ENCODE measurements around the gene IL10RA.

The IL10RA gene

GRCh38 chr11:117997823-117998579, 11.8 kb downstream of the IL10RA start:
- no CpG with 5 or more reads among the region's 9 CpGs for WGBS, 2 donors (ENCODE audit: extremely low coverage in 2 of 2, insufficient read length in 2 of 2, insufficient replicate concordance in 1 of 2)
- Histone ChIP-seq H2AFZ (ENCODE audit: low read length) (no peak overlapping the region), H2BK5ac (ENCODE audit: low read length) (no peak overlapping the region), H2BK120ac (ENCODE audit: low read depth, low read length) (no peak overlapping the region), H3K4me1 (ENCODE audit: control insufficient read depth in 2 of 2, insufficient read depth in 1 of 2, low read depth in 1 of 2, low read length in 2 of 2) (peaks cover 0 to 9% of the 10 kb centered on the region in 2 donors), H3K36me3 (replicated peaks in 1 of 2; ENCODE audit: control insufficient read depth in 2 of 2, insufficient read depth in 2 of 2, low read length in 2 of 2) (no peaks in the 10 kb centered on the region), H4K8ac (ENCODE audit: low read depth, low read length) (no peak overlapping the region), H3K27me3 (ENCODE audit: control insufficient read depth in 3 of 3, insufficient read depth in 3 of 3, low read depth in 1 of 3, low read length in 3 of 3) (peaks cover 0 to 11% (median 0%) of the 10 kb centered on the region in 3 experiments), H3K4ac (ENCODE audit: low read length) (no peak overlapping the region), H4K91ac (ENCODE audit: low read depth, low read length, poor library complexity) (no peak overlapping the region), H3K27ac (replicated peaks; ENCODE audit: low read length) (no peak overlapping the region), H3K23ac (ENCODE audit: low read depth, low read length, poor library complexity) (no peak overlapping the region), H3K4me2 (ENCODE audit: insufficient read depth, low read length, poor library complexity, severe bottlenecking) (no peak overlapping the region), H3K18ac (ENCODE audit: low read length) (no peak overlapping the region), H3K14ac (ENCODE audit: low read length) (no peak overlapping the region), H2AK5ac (ENCODE audit: low read depth, low read length) (no peak overlapping the region), H2BK15ac (ENCODE audit: low read length) (no peak overlapping the region), H3K79me1 (ENCODE audit: low read depth, low read length) (no peaks in the 10 kb centered on the region), H3K9me3 (replicated peaks in 1 of 2; ENCODE audit: control insufficient read depth in 2 of 2, insufficient read depth in 1 of 2, low read depth in 1 of 2, low read length in 2 of 2) (no peaks in the 10 kb centered on the region), H3K4me3 (ENCODE audit: low read length in 2 of 2) (no peak overlapping the region), H3K9ac (ENCODE audit: low read depth, low read length, poor library complexity) (no peak overlapping the region), H2BK12ac (ENCODE audit: low read length) (no peak overlapping the region)
- DNase-seq (ENCODE audit: low spot score), result no peak

GRCh38 chr11:117998664-117999353, 12.6 kb downstream of the IL10RA start:
- H2BK12ac ChIP-seq (ENCODE audit: low read length), result no peak overlapping the region
- H3K79me1 ChIP-seq (ENCODE audit: low read depth, low read length), result no peaks in the 10 kb centered on the region
- no peak overlapping the region for H3K9ac ChIP-seq (ENCODE audit: low read depth, low read length, poor library complexity)
- H3K14ac ChIP-seq (ENCODE audit: low read length), result no peak overlapping the region
- H3K36me3 ChIP-seq (replicated peaks in 1 of 2; ENCODE audit: control insufficient read depth in 2 of 2, insufficient read depth in 2 of 2, low read length in 2 of 2), result no peaks in the 10 kb centered on the region
- no peak overlapping the region for H4K8ac ChIP-seq (ENCODE audit: low read depth, low read length)
- DNase-seq (ENCODE audit: low spot score), result no peak
- H3K27me3 ChIP-seq (ENCODE audit: control insufficient read depth in 3 of 3, insufficient read depth in 3 of 3, low read depth in 1 of 3, low read length in 3 of 3), result peaks cover 0 to 7% (median 0%) of the 10 kb centered on the region in 3 experiments
- H2BK120ac ChIP-seq (ENCODE audit: low read depth, low read length), result no peak overlapping the region
- H3K4me2 ChIP-seq (ENCODE audit: insufficient read depth, low read length, poor library complexity, severe bottlenecking), result no peak overlapping the region
- H2BK15ac ChIP-seq (ENCODE audit: low read length), result no peak overlapping the region
- H3K4me3 ChIP-seq (ENCODE audit: low read length in 2 of 2), result no peak overlapping the region
- WGBS, 2 donors (ENCODE audit: extremely low coverage in 2 of 2, insufficient read length in 2 of 2, insufficient replicate concordance in 1 of 2), result no CpG with 5 or more reads among the region's 10 CpGs
- no peaks in the 10 kb centered on the region for H3K9me3 ChIP-seq (replicated peaks in 1 of 2; ENCODE audit: control insufficient read depth in 2 of 2, insufficient read depth in 1 of 2, low read depth in 1 of 2, low read length in 2 of 2)
- no peak overlapping the region for H3K27ac ChIP-seq (replicated peaks; ENCODE audit: low read length)
- no peak overlapping the region for H3K23ac ChIP-seq (ENCODE audit: low read depth, low read length, poor library complexity)
- H3K4me1 ChIP-seq (ENCODE audit: control insufficient read depth in 2 of 2, insufficient read depth in 1 of 2, low read depth in 1 of 2, low read length in 2 of 2), result peaks cover 0 to 10% of the 10 kb centered on the region in 2 donors
- H2AFZ ChIP-seq (ENCODE audit: low read length), result no peak overlapping the region
- H3K4ac ChIP-seq (ENCODE audit: low read length), result no peak overlapping the region
- no peak overlapping the region for H2AK5ac ChIP-seq (ENCODE audit: low read depth, low read length)
- no peak overlapping the region for H4K91ac ChIP-seq (ENCODE audit: low read depth, low read length, poor library complexity)
- no peak overlapping the region for H2BK5ac ChIP-seq (ENCODE audit: low read length)
- no peak overlapping the region for H3K18ac ChIP-seq (ENCODE audit: low read length)

- Histone ChIP-seq H4K91ac (ENCODE audit: low read depth, low read length, poor library complexity) (no peak overlapping the region), H2AK5ac (ENCODE audit: low read depth, low read length) (no peak overlapping the region), H2BK5ac (ENCODE audit: low read length) (no peak overlapping the region), H3K4ac (ENCODE audit: low read length) (no peak overlapping the region), H4K8ac (ENCODE audit: low read depth, low read length) (no peak overlapping the region), H3K36me3 (replicated peaks in 1 of 2; ENCODE audit: control insufficient read depth in 2 of 2, insufficient read depth in 2 of 2, low read length in 2 of 2) (no peaks in the 10 kb centered on the region), H3K27ac (replicated peaks; ENCODE audit: low read length) (no peak overlapping the region), H2BK120ac (ENCODE audit: low read depth, low read length) (no peak overlapping the region), H3K79me1 (ENCODE audit: low read depth, low read length) (no peaks in the 10 kb centered on the region), H3K23ac (ENCODE audit: low read depth, low read length, poor library complexity) (no peak overlapping the region), H3K4me1 (ENCODE audit: control insufficient read depth in 2 of 2, insufficient read depth in 1 of 2, low read depth in 1 of 2, low read length in 2 of 2) (peaks cover 0 to 7% of the 10 kb centered on the region in 2 donors), H2AFZ (ENCODE audit: low read length) (no peak overlapping the region), H3K9ac (ENCODE audit: low read depth, low read length, poor library complexity) (no peak overlapping the region), H3K4me3 (ENCODE audit: low read length in 2 of 2) (no peak overlapping the region), H2BK15ac (ENCODE audit: low read length) (no peak overlapping the region), H3K27me3 (ENCODE audit: control insufficient read depth in 3 of 3, insufficient read depth in 3 of 3, low read depth in 1 of 3, low read length in 3 of 3) (no peaks in the 10 kb centered on the region), H2BK12ac (ENCODE audit: low read length) (peak overlapping the region; percentile 25), H3K14ac (ENCODE audit: low read length) (no peak overlapping the region), H3K9me3 (replicated peaks in 1 of 2; ENCODE audit: control insufficient read depth in 2 of 2, insufficient read depth in 1 of 2, low read depth in 1 of 2, low read length in 2 of 2) (peaks cover 0 to 3% of the 10 kb centered on the region in 2 donors), H3K18ac (ENCODE audit: low read length) (no peak overlapping the region), H3K4me2 (ENCODE audit: insufficient read depth, low read length, poor library complexity, severe bottlenecking) (no peak overlapping the region)
- no peak for DNase-seq (ENCODE audit: low spot score)
- no CpG with 5 or more reads among the region's 3 CpGs for WGBS, 2 donors (ENCODE audit: extremely low coverage in 2 of 2, insufficient read length in 2 of 2, insufficient replicate concordance in 1 of 2)
Observed at GRCh38 chr11:117999354-117999993, 13.3 kb downstream of the IL10RA start.
